ENCODE data around the gene GATA3. TPM values are rescaled to one million over a fixed set of nuclear protein-coding genes. Genes with fewer than 3 reads are reported as not detected.

GATA3 gene
- total and polyA plus RNA-seq, 2 experiments from 2014 or later: 0.23 TPM; not detected in 1

GRCh38 chr10:8105932-8106331 is 51.4 kb downstream of the GATA3 start (continued):
- TF ChIP-seq ZNF462 (CRISPR knock-in tag; IDR thresholded peaks at IDR 0.05) (no peak), EZH2phosphoT487 (IDR thresholded peaks at IDR 0.05; ENCODE audit: unreplicated experiment) (no peak), ZNF331 (CRISPR knock-in tag; IDR thresholded peaks at IDR 0.05; ENCODE audit: low read depth) (no peak), NANOG (IDR thresholded peaks at IDR 0.05; ENCODE audit: borderline replicate concordance) (no peak), ETS1 (IDR thresholded peaks at IDR 0.05) (no peak)

- no peak for DNase-seq (ENCODE audit: low spot score)
- no peaks in the 10 kb centered on the region for H3K4me1 Mint-ChIP-seq
- no peak overlapping the region for H3K4me3 ChIP-seq
- H3K36me3 Mint-ChIP-seq (ENCODE audit: low read depth): no peaks in the 10 kb centered on the region
- H3K27me3 ChIP-seq (ENCODE audit: insufficient read depth): no peaks in the 10 kb centered on the region
- no peaks in the 10 kb centered on the region for H3F3A ChIP-seq (replicated peaks; ENCODE audit: low read depth)
- H3K9me2 ChIP-seq (ENCODE audit: insufficient read depth): no peaks in the 10 kb centered on the region
- no peak overlapping the region for H3K27ac ChIP-seq (ENCODE audit: low read depth)
- H3K9me3 Mint-ChIP-seq: no peaks in the 10 kb centered on the region
- H3K36me3 ChIP-seq (ENCODE audit: insufficient read depth): no peaks in the 10 kb centered on the region
- H3K4me3 Mint-ChIP-seq: no peak overlapping the region
- no peaks in the 10 kb centered on the region for H4K20me1 ChIP-seq (replicated peaks; ENCODE audit: insufficient read depth)
- H2AFZ ChIP-seq: peak overlapping the region; percentile 52; the same call in 1 of the 2 replicates
- no peak overlapping the region for H3K4me2 ChIP-seq
- no peaks in the 10 kb centered on the region for H3K27me3 Mint-ChIP-seq (ENCODE audit: insufficient read depth, low read depth, poor library complexity)
- ATAC-seq: peak; percentile 24; the same call in 2 of the 3 replicates
- no peaks in the 10 kb centered on the region for H3K4me1 ChIP-seq (ENCODE audit: insufficient read depth)
- no peak overlapping the region for H3K27ac Mint-ChIP-seq
- no peaks in the 10 kb centered on the region for H3K79me2 ChIP-seq (replicated peaks; ENCODE audit: insufficient read depth)
- no peak for TF ChIP-seq ZNF462 (CRISPR knock-in tag; IDR thresholded peaks at IDR 0.05)
Measured at GRCh38 chr10:8112230-8112905, 57.9 kb downstream of the GATA3 start.

All from GM23338 (cell line).